HEK293 (cell line): ENCODE measurements around the gene RSKR.

Source experiments
- HOXD13 ChIP-seq: sonication (generic); formaldehyde crosslinking; IDR thresholded peaks from 2 replicates; pipeline ENCODE4 v1.8.0; 2022; ENCODE audit warnings: missing genetic modification reagents, borderline replicate concordance
- IKZF3 ChIP-seq: fragments of 450-650 bp; IDR thresholded peaks from 2 replicates; pipeline ENCODE4 v1.5.0; 2018; ENCODE audit warnings: missing biosample characterization, mild to moderate bottlenecking, missing genetic modification characterization, moderate library complexity
- MEIS1 ChIP-seq: sonication (generic); formaldehyde crosslinking; IDR thresholded peaks from 2 replicates; pipeline ENCODE4 v1.8.1; 2022; ENCODE audit warnings: missing genetic modification reagents, mild to moderate bottlenecking, borderline replicate concordance
- MZF1 ChIP-seq: fragments of 450-650 bp; formaldehyde crosslinking; IDR thresholded peaks from 2 replicates; pipeline ENCODE4 v1.5.1; 2017; ENCODE audit warnings: missing biosample characterization, missing genetic modification characterization, borderline replicate concordance
- PRDM10 ChIP-seq: fragments of 450-650 bp; formaldehyde crosslinking; IDR thresholded peaks from 2 replicates; pipeline ENCODE4 v1.5.1; 2016; ENCODE audit warnings: missing biosample characterization, missing genetic modification characterization
- REST ChIP-seq: fragments of 450-650 bp; formaldehyde crosslinking; IDR thresholded peaks from 2 replicates; pipeline ENCODE4 v1.5.1; 2016; ENCODE audit warnings: missing biosample characterization, missing genetic modification characterization
- SP7 ChIP-seq: fragments of 450-650 bp; formaldehyde crosslinking; IDR thresholded peaks from 2 replicates; pipeline ENCODE4 v1.5.1; 2016; ENCODE audit warnings: missing biosample characterization, missing genetic modification characterization
- TSHZ1 ChIP-seq: fragments of 450-650 bp; formaldehyde crosslinking; IDR thresholded peaks from 2 replicates; pipeline ENCODE4 v1.5.1; 2016; ENCODE audit warnings: missing biosample characterization, missing genetic modification characterization, borderline replicate concordance
- ZBTB1 ChIP-seq: fragments of 450-650 bp; formaldehyde crosslinking; IDR thresholded peaks from 2 replicates; pipeline ENCODE4 v1.5.1; 2016; ENCODE audit warnings: missing biosample characterization, missing genetic modification characterization
- ZBTB11 ChIP-seq: fragments of 450-650 bp; formaldehyde crosslinking; conservative IDR thresholded peaks from 2 replicates; pipeline ENCODE4 v1.5.1; 2016; ENCODE audit warnings: low read depth, missing biosample characterization, missing genetic modification characterization
- ZNF184 ChIP-seq: fragments of 450-650 bp; IDR thresholded peaks from 2 replicates; pipeline ENCODE4 v1.5.1; 2018; ENCODE audit warnings: missing biosample characterization, mild to moderate bottlenecking, missing genetic modification characterization
- ZNF266 ChIP-seq: fragments of 450-650 bp; formaldehyde crosslinking; IDR thresholded peaks from 2 replicates; pipeline ENCODE4 v1.5.1; 2016; ENCODE audit warnings: missing biosample characterization, missing genetic modification characterization, low read depth
- ZNF362 ChIP-seq: fragments of 450-650 bp; formaldehyde crosslinking; IDR thresholded peaks from 2 replicates; pipeline ENCODE4 v1.5.1; 2016; ENCODE audit warnings: missing biosample characterization, missing genetic modification characterization
- ZNF514 ChIP-seq: fragments of 450-650 bp; formaldehyde crosslinking; IDR thresholded peaks from 2 replicates; pipeline ENCODE4 v1.5.1; 2016; ENCODE audit warnings: missing biosample characterization, missing genetic modification characterization
- ZNF555 ChIP-seq: fragments of 450-650 bp; formaldehyde crosslinking; conservative IDR thresholded peaks from 2 replicates; pipeline ENCODE4 v1.5.1; 2017; ENCODE audit warnings: missing biosample characterization, mild to moderate bottlenecking, missing genetic modification characterization, inconsistent platforms
- ZNF639 ChIP-seq: fragments of 450-650 bp; formaldehyde crosslinking; IDR thresholded peaks from 2 replicates; pipeline ENCODE4 v1.5.1; 2016; ENCODE audit warnings: missing biosample characterization, missing genetic modification characterization
- ZNF677 ChIP-seq: fragments of 450-650 bp; IDR thresholded peaks from 2 replicates; pipeline ENCODE4 v1.5.0; 2018; ENCODE audit warnings: missing biosample characterization, mild to moderate bottlenecking, missing genetic modification characterization, moderate library complexity
- ZSCAN5A ChIP-seq: fragments of 450-650 bp; formaldehyde crosslinking; IDR thresholded peaks from 2 replicates; pipeline ENCODE4 v1.5.1; 2016; ENCODE audit warnings: missing biosample characterization, missing genetic modification characterization

Gene RSKR

GRCh38 chr17:28599311-28600184, 14.4 kb downstream of the RSKR start (continued):
- TF ChIP-seq TSHZ1 (peak; percentile 44; the same call in 1 of the 2 replicates), PRDM10 (no peak), ZNF677 (tag by site-specific recombination) (no peak), ZNF514 (no peak), MEIS1 (CRISPR knock-in tag) (0 out of 2 replicates have a peak, but pooled peaks have one; percentile 27), REST (tag by site-specific recombination) (no peak), IKZF3 (tag by site-specific recombination) (peak; percentile 88), ZNF184 (tag by site-specific recombination) (0 out of 2 replicates have a peak, but pooled peaks have one; percentile 74), ZBTB1 (tag by site-specific recombination) (0 out of 2 replicates have a peak, but pooled peaks have one; percentile 6), ZNF362 (no peak), SP7 (tag by site-specific recombination) (peak; percentile 74), MZF1 (tag by site-specific recombination) (0 out of 2 replicates have a peak, but pooled peaks have one; percentile 63), ZSCAN5A (tag by site-specific recombination) (no peak), ZNF555 (no peak), ZBTB11 (tag by site-specific recombination) (peak; percentile 7; the same call in 1 of the 2 replicates), ZNF266 (tag by site-specific recombination) (no peak), HOXD13 (CRISPR knock-in tag) (no peak), ZNF639 (peak; percentile 65; the same call in 1 of the 2 replicates)
